ENCODE data around the gene MATK. TPM values are rescaled to one million over a fixed set of nuclear protein-coding genes. Genes with fewer than 3 reads are reported as not detected.

Gene MATK
- total RNA-seq, 3 donors from 2014 or later: 2.2 to 3.6 (median 2.4) TPM

GRCh38 chr19:3793799-3794198 lies 7.6 kb upstream of the MATK start:
- Histone ChIP-seq H3K36me3 (ENCODE audit: low read depth) (no peaks in the 10 kb centered on the region), H3K4me1 (ENCODE audit: low read depth) (no peaks in the 10 kb centered on the region), H3K4me3 (no peak overlapping the region), H3K9me3 (no peaks in the 10 kb centered on the region)
- ATAC-seq: no peak
- intact Hi-C loops (cut with DNase I, micrococcal nuclease): no loop called here
- DNase-seq: no peak
- TF ChIP-seq, protein P1, sequence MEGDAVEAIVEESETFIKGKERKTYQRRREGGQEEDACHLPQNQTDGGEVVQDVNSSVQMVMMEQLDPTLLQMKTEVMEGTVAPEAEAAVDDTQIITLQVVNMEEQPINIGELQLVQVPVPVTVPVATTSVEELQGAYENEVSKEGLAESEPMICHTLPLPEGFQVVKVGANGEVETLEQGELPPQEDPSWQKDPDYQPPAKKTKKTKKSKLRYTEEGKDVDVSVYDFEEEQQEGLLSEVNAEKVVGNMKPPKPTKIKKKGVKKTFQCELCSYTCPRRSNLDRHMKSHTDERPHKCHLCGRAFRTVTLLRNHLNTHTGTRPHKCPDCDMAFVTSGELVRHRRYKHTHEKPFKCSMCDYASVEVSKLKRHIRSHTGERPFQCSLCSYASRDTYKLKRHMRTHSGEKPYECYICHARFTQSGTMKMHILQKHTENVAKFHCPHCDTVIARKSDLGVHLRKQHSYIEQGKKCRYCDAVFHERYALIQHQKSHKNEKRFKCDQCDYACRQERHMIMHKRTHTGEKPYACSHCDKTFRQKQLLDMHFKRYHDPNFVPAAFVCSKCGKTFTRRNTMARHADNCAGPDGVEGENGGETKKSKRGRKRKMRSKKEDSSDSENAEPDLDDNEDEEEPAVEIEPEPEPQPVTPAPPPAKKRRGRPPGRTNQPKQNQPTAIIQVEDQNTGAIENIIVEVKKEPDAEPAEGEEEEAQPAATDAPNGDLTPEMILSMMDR (IDR thresholded peaks at IDR 0.05): no peak

GRCh38 chr19:3792114-3792513 lies 5.9 kb upstream of the MATK start:
- Histone ChIP-seq H3K4me3 (no peak overlapping the region), H3K9me3 (no peaks in the 10 kb centered on the region), H3K4me1 (ENCODE audit: low read depth) (no peaks in the 10 kb centered on the region), H3K36me3 (ENCODE audit: low read depth) (no peaks in the 10 kb centered on the region)
- intact Hi-C loops (cut with DNase I, micrococcal nuclease): no loop called here
- ATAC-seq: no peak
- TF ChIP-seq, protein P1 (IDR thresholded peaks at IDR 0.05): no peak
- DNase-seq: no peak

- TF ChIP-seq, protein P1 (IDR thresholded peaks at IDR 0.05): no peak
- Histone ChIP-seq H3K4me3 (no peak overlapping the region), H3K4me1 (ENCODE audit: low read depth) (no peaks in the 10 kb centered on the region), H3K9me3 (no peaks in the 10 kb centered on the region), H3K36me3 (ENCODE audit: low read depth) (no peaks in the 10 kb centered on the region)
- intact Hi-C loops (cut with DNase I, micrococcal nuclease): no loop called here
- no peak for DNase-seq
- no peak for ATAC-seq
Measured at GRCh38 chr19:3790941-3791340, 4.8 kb upstream of the MATK start.

DNA sequence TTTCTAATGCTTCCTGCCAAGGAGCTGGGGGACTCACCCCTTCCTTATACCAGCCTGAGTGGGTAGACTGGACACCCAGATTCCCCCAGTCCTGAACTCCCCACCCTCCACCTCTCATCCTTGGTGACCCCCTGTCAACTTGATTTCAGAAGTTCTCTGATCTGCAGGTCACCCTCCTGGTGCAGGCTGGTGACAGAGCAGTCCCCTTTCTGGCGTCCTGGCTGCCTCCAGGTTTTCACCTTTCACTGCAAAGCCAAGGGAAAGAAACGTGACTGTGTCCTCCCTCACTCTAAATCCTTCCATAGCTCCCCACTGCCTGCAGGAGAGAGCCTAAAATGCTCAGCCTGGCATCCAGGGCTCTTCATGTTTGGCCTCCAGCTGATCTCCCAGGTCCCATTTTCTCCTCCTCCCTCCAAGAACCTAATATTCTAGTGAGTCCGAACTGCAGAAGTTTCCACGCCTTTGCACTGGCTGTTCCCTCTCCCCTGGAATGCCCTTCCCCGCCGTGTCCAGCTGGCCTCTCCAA lies 4.1 kb upstream of the MATK start:
- Histone ChIP-seq H3K36me3 (ENCODE audit: low read depth) (no peaks in the 10 kb centered on the region), H3K4me3 (no peak overlapping the region), H3K4me1 (ENCODE audit: low read depth) (no peaks in the 10 kb centered on the region), H3K9me3 (no peaks in the 10 kb centered on the region)
- TF ChIP-seq, protein P1 (IDR thresholded peaks at IDR 0.05): no peak
- intact Hi-C loops (cut with DNase I, micrococcal nuclease): no loop called here
- DNase-seq (no peak), ATAC-seq (no peak)

GRCh38 chr19:3788996-3789778 lies 3.0 kb upstream of the MATK start:
- H3K4me3 ChIP-seq: no peak overlapping the region
- TF ChIP-seq, protein P1 (IDR thresholded peaks at IDR 0.05): no peak
- ATAC-seq (peak; percentile 11), DNase-seq (no peak)
- no peaks in the 10 kb centered on the region for H3K36me3 ChIP-seq (ENCODE audit: low read depth)
- no peaks in the 10 kb centered on the region for H3K9me3 ChIP-seq
- H3K4me1 ChIP-seq (ENCODE audit: low read depth): no peaks in the 10 kb centered on the region
- intact Hi-C loops (cut with DNase I, micrococcal nuclease): no loop called here
